ENCODE measurements around the gene ADORA2B.

The ADORA2B gene

DNA sequence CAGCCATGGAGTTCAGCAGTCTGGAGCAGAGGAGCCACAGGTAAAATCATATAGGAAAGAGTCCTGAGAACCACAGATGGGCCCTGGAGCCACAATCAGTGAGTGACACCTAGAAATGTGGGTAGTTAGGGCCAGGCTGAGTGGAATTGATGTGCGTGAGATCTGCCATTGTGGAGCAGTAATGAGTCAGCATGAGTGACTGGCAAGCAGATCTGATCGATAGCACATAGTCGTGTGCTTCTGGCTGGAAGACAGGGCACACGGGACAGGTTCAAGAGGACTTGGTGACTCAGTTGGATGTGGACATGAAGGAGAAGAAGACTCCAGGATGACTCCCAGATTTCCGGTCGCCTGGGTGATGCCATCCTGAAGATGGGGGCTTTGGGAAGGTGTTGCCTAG, 12.3 kb downstream of the ADORA2B start:
- Histone ChIP-seq H3K27ac (no peak overlapping the region), H3K4me3 (ENCODE audit: low read depth, low read length) (no peak overlapping the region), H3K79me2 (no peaks in the 10 kb centered on the region), H3K27me3 (ENCODE audit: control insufficient read depth, insufficient read depth, low read length) (no peaks in the 10 kb centered on the region), H3K4me1 (no peaks in the 10 kb centered on the region), H3K9ac (no peak overlapping the region), H2AFZ (no peak overlapping the region), H3K4me2 (ENCODE audit: low read length) (no peak overlapping the region), H3K9me3 (ENCODE audit: control insufficient read depth, low read length) (no peaks in the 10 kb centered on the region), H3K36me3 (ENCODE audit: control insufficient read depth, insufficient read depth, low read length) (no peaks in the 10 kb centered on the region)
- TF ChIP-seq, protein P1, sequence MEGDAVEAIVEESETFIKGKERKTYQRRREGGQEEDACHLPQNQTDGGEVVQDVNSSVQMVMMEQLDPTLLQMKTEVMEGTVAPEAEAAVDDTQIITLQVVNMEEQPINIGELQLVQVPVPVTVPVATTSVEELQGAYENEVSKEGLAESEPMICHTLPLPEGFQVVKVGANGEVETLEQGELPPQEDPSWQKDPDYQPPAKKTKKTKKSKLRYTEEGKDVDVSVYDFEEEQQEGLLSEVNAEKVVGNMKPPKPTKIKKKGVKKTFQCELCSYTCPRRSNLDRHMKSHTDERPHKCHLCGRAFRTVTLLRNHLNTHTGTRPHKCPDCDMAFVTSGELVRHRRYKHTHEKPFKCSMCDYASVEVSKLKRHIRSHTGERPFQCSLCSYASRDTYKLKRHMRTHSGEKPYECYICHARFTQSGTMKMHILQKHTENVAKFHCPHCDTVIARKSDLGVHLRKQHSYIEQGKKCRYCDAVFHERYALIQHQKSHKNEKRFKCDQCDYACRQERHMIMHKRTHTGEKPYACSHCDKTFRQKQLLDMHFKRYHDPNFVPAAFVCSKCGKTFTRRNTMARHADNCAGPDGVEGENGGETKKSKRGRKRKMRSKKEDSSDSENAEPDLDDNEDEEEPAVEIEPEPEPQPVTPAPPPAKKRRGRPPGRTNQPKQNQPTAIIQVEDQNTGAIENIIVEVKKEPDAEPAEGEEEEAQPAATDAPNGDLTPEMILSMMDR (IDR thresholded peaks at IDR 0.05), result no peak

DNA sequence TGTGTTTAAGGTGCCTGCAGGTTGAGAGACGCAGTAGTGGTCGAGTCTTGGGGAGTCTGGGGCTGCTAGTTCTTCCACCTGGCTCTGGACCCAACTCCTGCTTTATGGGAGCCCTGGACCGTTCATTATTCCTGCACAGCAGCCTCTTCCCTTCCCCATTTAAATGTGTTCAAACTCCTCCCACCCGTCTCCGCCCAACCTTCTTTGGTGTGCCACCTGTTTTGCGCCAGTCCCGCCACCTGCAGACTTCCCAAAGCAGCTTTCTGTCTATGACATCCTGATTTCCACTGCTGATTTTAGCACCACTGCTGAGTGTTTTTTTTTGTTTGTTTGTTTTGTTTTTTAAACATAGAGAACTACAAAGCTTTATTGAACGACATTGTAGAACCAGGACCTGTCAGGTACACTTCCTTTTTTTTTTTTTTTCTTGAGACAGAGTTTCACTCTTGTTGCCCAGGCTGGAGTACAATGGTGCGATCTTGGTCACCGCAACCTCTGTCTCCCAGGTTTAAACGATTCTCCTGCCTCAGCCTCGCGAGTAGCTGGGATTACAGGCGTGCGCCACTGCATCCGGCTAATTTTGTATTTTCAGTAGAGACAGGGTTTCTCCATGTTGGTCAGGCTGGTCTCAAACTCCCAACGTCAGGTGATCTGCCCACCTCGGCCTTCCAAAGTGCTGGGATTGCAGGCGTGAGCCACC, 12.8 kb downstream of the ADORA2B start:
- no peaks in the 10 kb centered on the region for H3K79me2 ChIP-seq
- H3K4me2 ChIP-seq (ENCODE audit: low read length), result no peak overlapping the region
- no peak overlapping the region for H3K27ac ChIP-seq
- H2AFZ ChIP-seq, result no peak overlapping the region
- H3K4me3 ChIP-seq (ENCODE audit: low read depth, low read length), result no peak overlapping the region
- TF ChIP-seq, protein P1 (IDR thresholded peaks at IDR 0.05), result no peak
- H3K9me3 ChIP-seq (ENCODE audit: control insufficient read depth, low read length), result no peaks in the 10 kb centered on the region
- no peaks in the 10 kb centered on the region for H3K36me3 ChIP-seq (ENCODE audit: control insufficient read depth, insufficient read depth, low read length)
- no peaks in the 10 kb centered on the region for H3K27me3 ChIP-seq (ENCODE audit: control insufficient read depth, insufficient read depth, low read length)
- H3K4me1 ChIP-seq, result no peaks in the 10 kb centered on the region
- H3K9ac ChIP-seq, result no peak overlapping the region

DNA sequence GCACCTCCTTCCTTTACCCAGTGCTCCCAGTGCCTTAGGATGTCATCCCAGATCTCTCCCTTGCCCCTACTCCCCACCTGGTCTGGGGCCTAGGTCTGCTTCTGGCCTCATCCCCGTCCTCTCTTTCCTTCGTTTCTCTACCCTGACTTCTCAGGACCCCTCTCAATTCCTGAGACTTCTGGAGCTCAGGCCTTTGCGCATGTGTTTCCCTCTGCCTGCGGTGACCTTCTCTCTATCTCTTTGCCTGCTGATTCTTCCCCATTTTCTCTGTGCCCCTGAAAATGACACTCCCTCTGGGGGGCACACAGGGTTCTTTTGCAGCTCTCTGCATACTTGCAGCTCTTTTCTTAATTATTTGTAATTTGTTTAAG, 13.5 kb downstream of the ADORA2B start:
- Histone ChIP-seq H3K4me2 (ENCODE audit: low read length) (no peak overlapping the region), H3K27me3 (ENCODE audit: control insufficient read depth, insufficient read depth, low read length) (no peaks in the 10 kb centered on the region), H3K9ac (no peak overlapping the region), H3K4me1 (no peaks in the 10 kb centered on the region), H2AFZ (no peak overlapping the region), H3K79me2 (no peaks in the 10 kb centered on the region), H3K36me3 (ENCODE audit: control insufficient read depth, insufficient read depth, low read length) (no peaks in the 10 kb centered on the region), H3K27ac (no peak overlapping the region), H3K4me3 (ENCODE audit: low read depth, low read length) (no peak overlapping the region), H3K9me3 (ENCODE audit: control insufficient read depth, low read length) (no peaks in the 10 kb centered on the region)
- TF ChIP-seq, protein P1 (IDR thresholded peaks at IDR 0.05), result no peak

DNA sequence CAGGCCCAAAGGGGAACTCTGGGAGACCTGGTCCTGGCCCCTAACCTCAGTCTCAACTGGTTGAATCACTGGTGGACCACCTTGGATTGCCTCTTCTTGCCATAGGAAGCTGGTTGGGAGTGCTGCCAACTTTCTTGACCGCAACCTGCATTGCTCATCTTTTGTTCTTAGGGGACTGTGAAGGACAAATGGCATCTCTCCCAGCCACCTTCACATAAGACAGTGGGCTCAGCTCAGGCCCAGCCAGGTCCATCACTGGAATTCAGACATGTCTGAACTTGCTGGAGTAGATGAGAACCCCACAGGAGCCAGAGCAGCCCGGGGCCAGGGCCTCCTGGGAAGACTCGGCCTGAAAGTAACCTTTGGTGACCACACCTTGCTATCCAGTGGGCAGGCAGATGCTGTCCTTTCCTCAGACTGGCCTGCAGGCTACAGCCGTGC, 18.8 kb downstream of the ADORA2B start:
- Histone ChIP-seq H3K9me3 (ENCODE audit: control insufficient read depth, low read length) (no peaks in the 10 kb centered on the region), H3K27me3 (ENCODE audit: control insufficient read depth, insufficient read depth, low read length) (no peaks in the 10 kb centered on the region), H3K27ac (no peak overlapping the region), H3K79me2 (no peaks in the 10 kb centered on the region), H3K9ac (no peak overlapping the region), H3K4me1 (no peaks in the 10 kb centered on the region), H3K4me2 (ENCODE audit: low read length) (no peak overlapping the region), H2AFZ (no peak overlapping the region), H3K36me3 (ENCODE audit: control insufficient read depth, insufficient read depth, low read length) (no peaks in the 10 kb centered on the region), H3K4me3 (ENCODE audit: low read depth, low read length) (no peak overlapping the region)
- TF ChIP-seq, protein P1 (IDR thresholded peaks at IDR 0.05), result no peak

DNA sequence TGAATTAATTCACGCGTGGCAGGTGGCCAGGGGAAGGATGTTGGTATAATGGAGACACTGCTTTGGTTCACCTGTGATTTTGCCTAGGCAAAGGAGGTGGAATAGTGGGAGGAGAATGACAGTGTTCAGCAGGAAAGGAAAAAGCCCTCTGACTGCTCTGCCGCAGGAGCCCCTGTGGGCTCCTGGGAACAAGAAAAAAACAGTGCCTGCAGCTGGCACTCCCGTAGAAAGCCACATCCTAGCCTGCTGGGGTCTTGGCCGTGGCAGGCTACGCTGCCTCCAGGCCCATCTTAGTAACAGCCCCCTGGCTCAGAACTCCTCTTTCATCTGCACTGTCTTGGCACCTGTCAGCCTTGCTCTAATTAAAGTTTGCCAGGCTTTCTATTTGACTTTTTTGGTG, 20.6 kb downstream of the ADORA2B start:
- H3K79me2 ChIP-seq, result no peaks in the 10 kb centered on the region
- no peaks in the 10 kb centered on the region for H3K9me3 ChIP-seq (ENCODE audit: control insufficient read depth, low read length)
- H3K36me3 ChIP-seq (ENCODE audit: control insufficient read depth, insufficient read depth, low read length), result no peaks in the 10 kb centered on the region
- no peak overlapping the region for H2AFZ ChIP-seq
- H3K4me3 ChIP-seq (ENCODE audit: low read depth, low read length), result no peak overlapping the region
- TF ChIP-seq, protein P1 (IDR thresholded peaks at IDR 0.05), result no peak
- H3K4me1 ChIP-seq, result no peaks in the 10 kb centered on the region
- H3K4me2 ChIP-seq (ENCODE audit: low read length), result no peak overlapping the region
- no peak overlapping the region for H3K9ac ChIP-seq
- no peaks in the 10 kb centered on the region for H3K27me3 ChIP-seq (ENCODE audit: control insufficient read depth, insufficient read depth, low read length)
- H3K27ac ChIP-seq, result no peak overlapping the region
